ENCODE data around the gene MED9. TPM values are rescaled to one million over a fixed set of nuclear protein-coding genes. Genes with fewer than 3 reads are reported as not detected.

The MED9 gene
- total and polyA plus RNA-seq, 8 donors = 2.9 to 14.5 (median 11.7) TPM

GRCh38 chr17:17510456-17511292 lies 33.9 kb downstream of the MED9 start:
- peaks cover 0 to 24% (median 13%) of the 10 kb centered on the region in 4 donors for H3K4me1 ChIP-seq
- WGBS, 5 donors = 88 to 91% (median 91%) methylated on average over 16 to 20 of the region's 20 CpGs

GRCh38 chr17:17511293-17511741 lies 34.5 kb downstream of the MED9 start:
- WGBS, 5 donors = 76 to 90% (median 83%) methylated on average over 7 to 12 of the region's 12 CpGs
- Histone ChIP-seq H3K4me1 (peaks cover 0 to 24% (median 12%) of the 10 kb centered on the region in 4 donors), H3K27ac (no peak overlapping the region), H3K4me3 (no peak overlapping the region), H3K36me3 (peaks cover 0 to 7% (median 0%) of the 10 kb centered on the region in 4 donors), H3K9me3 (no peaks in the 10 kb centered on the region), H3K27me3 (no peaks in the 10 kb centered on the region)
- no peak for TF ChIP-seq CTCF (IDR thresholded peaks at IDR 0.05)
- TF ChIP-seq EP300 (IDR thresholded peaks at IDR 0.05) = no peak
- no peak for TF ChIP-seq POLR2AphosphoS5 (IDR thresholded peaks at IDR 0.05)
- TF ChIP-seq POLR2A (IDR thresholded peaks at IDR 0.05) = no peak
- DNase-seq = no peak
- intact Hi-C loops (cut with DNase I; ENCODE audit: low total_unique reads) = no loop called here

More at GRCh38 chr17:17510456-17511292, 33.9 kb downstream of the MED9 start:
- H3K27ac ChIP-seq = no peak overlapping the region
- H3K36me3 ChIP-seq = peaks cover 0 to 7% (median 0%) of the 10 kb centered on the region in 4 donors
- no peak for TF ChIP-seq CTCF (IDR thresholded peaks at IDR 0.05)
- TF ChIP-seq EP300 (IDR thresholded peaks at IDR 0.05) = no peak
- TF ChIP-seq POLR2A (IDR thresholded peaks at IDR 0.05) = no peak
- TF ChIP-seq POLR2AphosphoS5 (IDR thresholded peaks at IDR 0.05) = no peak
- H3K27me3 ChIP-seq = no peaks in the 10 kb centered on the region
- H3K9me3 ChIP-seq = no peaks in the 10 kb centered on the region
- intact Hi-C loops (cut with DNase I; ENCODE audit: low total_unique reads) = no loop called here
- no peak overlapping the region for H3K4me3 ChIP-seq
- DNase-seq = no peak

- TF ChIP-seq POLR2A (IDR thresholded peaks at IDR 0.05) = no peak
- no peak for TF ChIP-seq POLR2AphosphoS5 (IDR thresholded peaks at IDR 0.05)
- no peak overlapping the region for H3K27ac ChIP-seq
- intact Hi-C loops (cut with DNase I; ENCODE audit: low total_unique reads) = no loop called here
- 71 to 87% (median 77%) methylated on average over 14 to 29 of the region's 29 CpGs for WGBS, 5 donors
- peak in 1 of 2 donors; percentile 52 for DNase-seq
- H3K4me3 ChIP-seq = no peak overlapping the region
- H3K9me3 ChIP-seq = no peaks in the 10 kb centered on the region
- peaks cover 0 to 7% (median 0%) of the 10 kb centered on the region in 4 donors for H3K36me3 ChIP-seq
- no peaks in the 10 kb centered on the region for H3K27me3 ChIP-seq
- peaks cover 0 to 15% (median 4%) of the 10 kb centered on the region in 4 donors for H3K4me1 ChIP-seq
These were observed 35.4 kb downstream of the MED9 start for GRCh38 chr17:17511881-17512858.

- 82 to 98% (median 95%) methylated on average over 2 to 5 of the region's 5 CpGs for WGBS, 5 donors
These were observed 36.1 kb downstream of the MED9 start for GRCh38 chr17:17512866-17513265.

More at GRCh38 chr17:17512866-17513265, 36.1 kb downstream of the MED9 start:
- H3K4me3 ChIP-seq = no peak overlapping the region
- H3K27me3 ChIP-seq = no peaks in the 10 kb centered on the region
- no peak overlapping the region for H3K27ac ChIP-seq
- no peak for TF ChIP-seq POLR2A (IDR thresholded peaks at IDR 0.05)
- TF ChIP-seq EP300 (IDR thresholded peaks at IDR 0.05) = no peak
- TF ChIP-seq POLR2AphosphoS5 (IDR thresholded peaks at IDR 0.05) = no peak
- no peak for TF ChIP-seq CTCF (IDR thresholded peaks at IDR 0.05)
- no peaks in the 10 kb centered on the region for H3K9me3 ChIP-seq
- H3K36me3 ChIP-seq = peaks cover 0 to 7% (median 0%) of the 10 kb centered on the region in 4 donors
- intact Hi-C loops (cut with DNase I; ENCODE audit: low total_unique reads) = no loop called here
- no peak for DNase-seq
- peaks cover 0 to 14% (median 4%) of the 10 kb centered on the region in 4 donors for H3K4me1 ChIP-seq
